ENCODE results near the gene TMEM217.

GRCh38 chr6:37175332-37176267, 82.3 kb downstream of the TMEM217 start:
- TF ChIP-seq CTCF (IDR thresholded peaks at IDR 0.05) (no peak), POLR2AphosphoS5 (IDR thresholded peaks at IDR 0.05) (peak in 1 of 3 donors; percentile 12), POLR2A (IDR thresholded peaks at IDR 0.05) (no peak)
